Amygdala (tissue), 56 donors: ENCODE results near the gene HHATL.

Source experiments
- DNase-seq, 56 donors: peaks; one replicate each; lab custom pipeline; 2025; lab: John Stamatoyannopoulos, UW

Gene HHATL

GRCh38 chr3:42667523-42668412, 34.8 kb downstream of the HHATL start:
- no peak for DNase-seq

GRCh38 chr3:42667096-42667522, 35.5 kb downstream of the HHATL start:
- DNase-seq, result no peak

GRCh38 chr3:42666577-42666998, 36.0 kb downstream of the HHATL start:
- no peak for DNase-seq

- no peak for DNase-seq
Measured at GRCh38 chr3:42666022-42666421, 36.6 kb downstream of the HHATL start.

- DNase-seq, result no peak
Measured at GRCh38 chr3:42665050-42665878, 37.3 kb downstream of the HHATL start.

- no peak for DNase-seq
Measured at GRCh38 chr3:42664438-42664803, 38.2 kb downstream of the HHATL start.

GRCh38 chr3:42663581-42664437, 38.8 kb downstream of the HHATL start:
- DNase-seq, result no peak

GRCh38 chr3:42662813-42663535, 39.6 kb downstream of the HHATL start:
- DNase-seq, result no peak

- no peak for DNase-seq
Measured at GRCh38 chr3:42662037-42662812, 40.4 kb downstream of the HHATL start.

GRCh38 chr3:42661593-42662022, 41.0 kb downstream of the HHATL start:
- no peak for DNase-seq

- no peak for DNase-seq
Measured at GRCh38 chr3:42660898-42661297, 41.7 kb downstream of the HHATL start.

GRCh38 chr3:42660131-42660715, 42.4 kb downstream of the HHATL start:
- peak in 2 of 56 donors; percentile 30 to 69 for DNase-seq

GRCh38 chr3:42659451-42660130, 43.0 kb downstream of the HHATL start:
- DNase-seq, result no peak

- peak in 1 of 56 donors; percentile 37 for DNase-seq
Measured at GRCh38 chr3:42658771-42659390, 43.7 kb downstream of the HHATL start.

GRCh38 chr3:42658091-42658770, 44.4 kb downstream of the HHATL start:
- DNase-seq, result peak in 11 of 56 donors; percentile 25 to 66 (median 45)

- DNase-seq, result no peak
Measured at GRCh38 chr3:42657675-42658074, 44.9 kb downstream of the HHATL start.
